GM21717 (cell line): ENCODE measurements around the gene RNU5D-1.
"Not testable (repeated sequence)": the region's sequence is repeated elsewhere in the genome, so short reads cannot be mapped to it uniquely, and the experiment has no call there.

Experiments used
- ATAC-seq: cut with Tn5 transposase; IDR thresholded peaks from one replicate; pipeline ENCODE4 v1.9.1; 2021; ENCODE audit warnings: mild to moderate bottlenecking, moderate library complexity; ENCODE audit not compliant: unreplicated experiment

RNU5D-1 gene

GRCh38 chr1:44701141-44701573, 29.8 kb downstream of the RNU5D-1 start:
- no peak for ATAC-seq

- no peak for ATAC-seq
These were observed 30.4 kb downstream of the RNU5D-1 start for GRCh38 chr1:44700573-44700972.

- not testable (repeated sequence) for ATAC-seq
These were observed 31.6 kb downstream of the RNU5D-1 start for GRCh38 chr1:44699375-44699774.

- no peak for ATAC-seq
These were observed 32.8 kb downstream of the RNU5D-1 start for GRCh38 chr1:44698138-44698537.

- no peak for ATAC-seq
These were observed 34.1 kb downstream of the RNU5D-1 start for GRCh38 chr1:44696789-44697345.

- ATAC-seq = no peak
These were observed 34.9 kb downstream of the RNU5D-1 start for GRCh38 chr1:44696101-44696500.

- ATAC-seq = no peak
These were observed 35.3 kb downstream of the RNU5D-1 start for GRCh38 chr1:44695671-44696070.

GRCh38 chr1:44694863-44695478, 36.0 kb downstream of the RNU5D-1 start:
- ATAC-seq = peak; percentile 51

- ATAC-seq = no peak
These were observed 37.1 kb downstream of the RNU5D-1 start for GRCh38 chr1:44693900-44694299.

GRCh38 chr1:44693159-44693558, 37.8 kb downstream of the RNU5D-1 start:
- no peak for ATAC-seq

GRCh38 chr1:44689447-44689765, 41.6 kb downstream of the RNU5D-1 start:
- no peak for ATAC-seq

- ATAC-seq = no peak
These were observed 42.1 kb downstream of the RNU5D-1 start for GRCh38 chr1:44688760-44689446.

- no peak for ATAC-seq
These were observed 45.1 kb downstream of the RNU5D-1 start for GRCh38 chr1:44685881-44686280.

- no peak for ATAC-seq
These were observed 45.8 kb downstream of the RNU5D-1 start for GRCh38 chr1:44685218-44685617.

- peak; percentile 53 for ATAC-seq
These were observed 46.4 kb downstream of the RNU5D-1 start for GRCh38 chr1:44684525-44684924.

- ATAC-seq = no peak
These were observed 48.1 kb downstream of the RNU5D-1 start for GRCh38 chr1:44682883-44683265.

- no peak for ATAC-seq
These were observed 48.8 kb downstream of the RNU5D-1 start for GRCh38 chr1:44681905-44682882.
